ENCODE measurements around the gene RAI14.
"Not testable (repeated sequence)": the region's sequence is repeated elsewhere in the genome, so short reads cannot be mapped to it uniquely, and the experiment has no call there.

Gene RAI14

DNA sequence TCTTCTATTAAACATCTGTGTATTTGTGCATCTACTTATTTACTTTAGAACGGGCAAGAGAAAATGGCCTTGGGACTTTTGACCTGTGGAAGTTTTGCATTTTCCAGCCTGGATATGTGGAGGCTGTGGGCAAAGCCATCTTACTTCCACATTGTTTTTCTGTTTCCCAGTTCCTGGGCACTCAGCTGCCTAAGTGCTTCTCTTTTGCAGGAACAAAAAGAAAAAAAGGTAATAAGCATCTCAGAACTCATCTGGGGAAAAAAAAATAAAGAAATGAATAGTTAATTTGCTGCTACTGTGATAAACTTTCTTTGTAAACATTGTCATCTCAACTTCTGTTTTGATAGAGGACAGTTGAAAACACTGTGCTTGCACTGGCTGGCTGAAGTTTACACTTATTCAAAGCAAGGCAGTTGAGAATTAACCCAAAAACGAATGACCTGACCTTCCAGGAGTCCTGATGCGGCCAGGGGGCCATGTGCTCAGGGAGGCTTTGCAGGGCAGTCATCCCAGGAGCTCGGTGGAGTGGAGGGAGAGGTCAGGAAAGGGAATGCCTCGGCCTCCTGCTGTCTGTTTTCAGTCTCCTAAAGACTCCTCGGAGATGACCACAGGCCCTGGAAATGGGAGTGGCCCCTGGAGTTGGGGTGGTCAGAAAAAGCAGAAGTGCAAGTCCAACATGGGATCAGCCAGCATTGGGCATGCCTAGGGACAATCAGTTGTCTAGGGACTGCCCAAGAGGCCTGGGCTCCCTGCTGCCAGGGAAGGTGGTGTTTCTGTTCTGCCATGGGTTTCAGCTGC is 75.5 kb downstream of the RAI14 start:
- DNase-seq (ENCODE audit: low spot score): no peak

DNA sequence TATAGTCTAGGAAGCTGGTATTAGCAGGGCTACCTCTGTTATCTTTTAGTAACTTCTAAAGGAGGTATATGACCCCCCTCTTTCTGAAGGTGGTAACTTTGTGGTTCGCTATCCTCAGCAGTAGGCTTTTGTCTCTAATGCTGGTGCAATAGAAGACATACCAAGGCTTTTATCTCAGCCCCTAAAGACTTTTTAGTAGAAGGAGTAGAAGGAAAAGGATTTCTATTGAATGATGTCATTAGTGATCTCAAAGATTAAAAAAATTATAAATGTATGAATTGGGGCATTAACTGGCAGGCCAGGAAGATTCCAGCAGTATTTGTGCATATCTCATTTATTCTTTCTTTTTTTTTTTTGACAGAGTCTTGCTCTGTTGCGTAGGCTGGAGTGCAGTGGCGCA is 78.2 kb downstream of the RAI14 start:
- DNase-seq (ENCODE audit: low spot score): no peak

DNA sequence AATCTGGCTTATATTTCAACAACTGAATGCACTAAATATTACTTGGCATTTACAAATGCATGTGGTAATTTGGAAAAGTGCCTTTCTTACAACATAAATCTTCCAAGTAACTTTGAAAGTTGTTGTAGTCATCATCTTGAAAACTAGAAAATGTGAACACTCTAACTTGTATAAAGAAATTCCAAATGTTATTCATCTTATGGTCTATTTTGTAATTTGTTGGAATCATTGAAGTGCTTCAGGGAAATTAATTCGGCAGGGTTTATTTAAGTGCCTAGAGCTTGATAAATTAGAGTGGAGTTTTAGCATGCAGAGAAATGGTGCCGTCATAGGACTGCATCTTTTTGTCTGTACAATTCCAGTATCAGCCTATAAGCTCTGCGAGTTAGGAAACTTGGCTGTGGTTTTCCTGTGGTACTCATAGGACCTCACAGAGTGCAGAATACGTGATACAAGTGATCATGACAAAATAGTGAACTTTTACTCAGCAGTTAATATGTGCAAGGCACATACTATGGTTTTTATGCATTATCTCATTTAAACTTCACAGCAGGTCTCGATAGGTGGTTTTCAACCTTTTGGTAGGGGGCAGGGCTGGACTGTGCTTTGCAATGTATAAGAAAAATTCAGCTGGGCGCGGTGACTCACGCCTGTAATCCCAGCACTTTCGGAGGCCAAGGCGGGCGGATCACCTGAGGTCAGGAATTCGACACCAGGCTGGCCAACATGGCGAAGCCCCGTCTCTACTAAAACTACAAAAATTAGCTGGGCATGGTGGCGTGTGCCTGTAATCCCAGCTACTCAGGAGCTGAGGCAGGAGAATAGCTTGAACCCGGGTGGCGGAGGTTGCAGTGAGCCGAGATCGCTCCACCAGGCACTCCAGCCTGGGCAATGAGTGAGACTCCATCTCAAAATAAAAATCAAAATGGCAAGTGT is 79.6 kb downstream of the RAI14 start:
- DNase-seq (ENCODE audit: low spot score): no peak

DNA sequence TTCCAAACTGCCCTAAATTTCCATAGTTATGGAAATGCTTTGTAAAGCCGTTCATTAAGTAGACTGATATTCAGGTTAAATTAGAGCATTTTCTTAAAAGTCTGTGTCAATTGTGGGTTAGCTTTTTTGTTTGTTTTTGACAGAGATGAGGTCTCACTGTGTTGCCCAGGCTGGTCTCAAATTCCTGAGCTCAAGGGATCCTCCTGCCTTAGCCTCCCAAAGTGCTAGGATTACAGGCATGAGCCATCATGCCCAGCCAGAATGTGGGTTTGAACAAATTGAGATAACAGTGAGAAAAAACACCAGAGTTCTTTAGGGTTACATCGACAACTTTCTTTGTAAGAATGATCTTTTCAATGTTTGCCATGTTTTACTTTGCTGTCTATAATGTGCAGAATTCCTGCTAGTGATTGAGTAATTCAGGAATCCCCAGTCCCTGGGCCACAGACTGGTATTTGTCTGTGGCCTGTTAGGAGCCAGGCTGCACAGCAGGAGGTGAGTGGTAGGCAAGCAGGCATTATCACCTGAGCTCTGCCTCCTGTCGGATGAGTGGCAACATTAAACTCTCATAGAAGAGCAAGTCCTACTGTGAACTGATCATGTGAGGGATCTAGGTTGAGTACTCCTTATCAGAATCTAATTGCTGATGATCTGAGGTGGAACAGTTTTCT is 80.5 kb downstream of the RAI14 start:
- no peak for DNase-seq (ENCODE audit: low spot score)

DNA sequence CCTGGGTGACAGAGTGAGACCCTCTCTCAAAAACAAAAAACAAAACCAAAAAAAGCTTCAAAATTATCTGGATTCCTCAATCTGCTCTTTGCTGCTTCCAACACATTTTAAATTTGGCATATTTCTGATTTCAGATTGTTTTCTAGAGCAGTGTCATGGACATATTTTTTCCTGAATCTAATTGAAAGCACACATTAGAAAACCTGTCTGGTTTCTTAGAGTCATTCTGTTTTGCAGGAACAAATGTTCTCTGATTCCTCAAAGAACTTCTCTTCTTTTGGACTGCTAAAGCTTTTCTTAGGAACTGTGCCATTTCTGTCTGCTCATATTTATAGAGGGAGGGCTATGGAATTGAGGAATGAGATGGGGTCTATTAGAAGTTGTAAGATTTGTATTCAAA is 81.6 kb downstream of the RAI14 start:
- DNase-seq (ENCODE audit: low spot score): no peak

DNA sequence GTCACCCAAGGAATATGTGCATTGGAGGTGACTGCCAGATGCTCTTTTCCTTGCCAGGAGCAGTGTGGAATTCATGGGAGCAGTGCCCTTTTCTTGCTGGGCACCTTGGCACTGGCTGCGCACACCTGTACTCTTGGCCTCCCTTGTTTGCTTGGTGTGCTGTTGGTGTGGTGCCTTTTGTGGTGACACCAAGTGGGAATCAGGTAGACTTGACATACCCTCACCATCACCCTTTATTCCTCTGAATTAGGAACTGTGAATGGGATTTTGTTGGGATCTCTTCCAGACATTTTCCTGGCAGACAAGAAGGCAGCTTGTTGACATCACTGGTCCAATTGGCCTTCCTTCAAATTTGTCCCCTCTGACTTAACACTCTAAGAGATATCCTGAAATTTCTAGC is 82.3 kb downstream of the RAI14 start:
- DNase-seq (ENCODE audit: low spot score): no peak

DNA sequence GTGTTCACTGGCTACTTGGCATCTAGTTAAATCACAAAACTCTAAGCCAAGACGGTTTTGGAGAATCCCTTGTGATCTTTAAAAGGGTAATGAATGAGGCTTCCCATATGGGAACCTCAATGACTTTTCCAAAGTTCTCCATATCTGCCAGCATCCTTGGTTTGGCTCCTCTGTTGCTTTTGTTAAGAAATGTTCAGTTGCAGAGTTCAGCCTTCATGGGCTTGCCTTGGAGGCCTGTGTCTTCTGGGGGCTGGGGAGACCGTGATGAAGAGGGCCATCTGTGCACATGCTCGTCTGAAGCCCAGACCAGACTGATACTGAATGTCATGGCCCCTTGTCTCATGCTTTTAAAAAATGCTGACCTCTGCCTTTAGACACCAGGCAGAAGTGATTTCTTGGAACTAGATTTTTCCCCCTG is 84.3 kb downstream of the RAI14 start:
- no peak for DNase-seq (ENCODE audit: low spot score)

DNA sequence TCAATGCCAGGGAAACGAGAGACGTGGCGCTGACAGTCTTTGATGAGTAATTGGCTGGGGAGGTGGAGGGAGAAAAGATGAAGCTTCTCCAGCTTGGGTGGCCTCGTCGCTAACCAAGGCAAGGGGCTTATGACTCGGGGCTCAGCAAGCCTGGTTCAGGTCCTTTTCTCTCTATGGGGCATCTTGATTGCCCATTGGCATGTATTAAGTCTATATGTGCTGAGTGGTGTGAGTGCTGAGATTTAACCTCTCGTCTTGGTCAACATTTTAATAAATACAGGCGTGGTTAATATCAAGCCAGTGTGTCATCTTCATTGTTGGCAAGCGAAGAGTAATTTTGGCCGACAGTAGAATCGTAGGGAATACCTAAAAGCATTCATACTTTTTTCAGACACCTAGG is 85.9 kb downstream of the RAI14 start:
- no peak for DNase-seq (ENCODE audit: low spot score)

DNA sequence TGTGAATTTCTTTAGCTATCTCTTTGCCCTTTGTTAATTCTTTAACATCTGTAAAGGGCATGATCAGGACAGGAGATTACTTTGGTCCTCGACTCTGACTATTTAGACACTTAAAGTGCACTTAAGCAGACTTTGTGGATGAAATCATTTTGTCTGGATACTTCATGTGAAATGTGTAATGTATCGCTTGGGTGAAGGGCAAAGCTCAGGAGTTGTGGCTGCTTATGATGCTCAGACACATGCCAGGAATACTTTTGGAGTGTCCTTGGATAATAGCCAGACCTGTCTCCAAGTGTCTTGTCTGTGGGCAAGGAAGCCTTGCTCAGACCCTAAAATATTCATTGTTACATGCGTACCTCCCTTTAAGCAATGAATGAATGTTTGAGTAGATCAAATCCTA is 87.8 kb downstream of the RAI14 start:
- no peak for DNase-seq (ENCODE audit: low spot score)

DNA sequence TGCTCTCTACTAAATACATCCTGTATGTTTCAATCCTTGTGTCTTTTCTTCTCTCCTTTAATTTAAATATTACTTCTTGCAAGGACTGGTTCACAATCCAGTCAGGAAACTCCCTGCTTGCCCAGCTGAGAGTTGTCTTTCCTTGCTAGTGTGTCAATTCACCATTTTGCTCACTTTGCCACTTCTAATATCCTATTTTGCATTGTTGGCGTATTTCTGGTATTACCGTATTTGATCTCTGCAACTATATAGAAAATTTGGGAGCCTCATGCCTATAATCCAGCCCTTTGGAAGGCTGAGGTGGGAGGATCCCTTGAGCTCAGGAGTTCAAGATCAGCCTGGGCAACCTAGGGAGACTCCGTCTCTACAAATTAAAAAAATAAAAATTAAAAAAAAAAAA is 92.3 kb downstream of the RAI14 start:
- DNase-seq (ENCODE audit: low spot score): no peak

DNA sequence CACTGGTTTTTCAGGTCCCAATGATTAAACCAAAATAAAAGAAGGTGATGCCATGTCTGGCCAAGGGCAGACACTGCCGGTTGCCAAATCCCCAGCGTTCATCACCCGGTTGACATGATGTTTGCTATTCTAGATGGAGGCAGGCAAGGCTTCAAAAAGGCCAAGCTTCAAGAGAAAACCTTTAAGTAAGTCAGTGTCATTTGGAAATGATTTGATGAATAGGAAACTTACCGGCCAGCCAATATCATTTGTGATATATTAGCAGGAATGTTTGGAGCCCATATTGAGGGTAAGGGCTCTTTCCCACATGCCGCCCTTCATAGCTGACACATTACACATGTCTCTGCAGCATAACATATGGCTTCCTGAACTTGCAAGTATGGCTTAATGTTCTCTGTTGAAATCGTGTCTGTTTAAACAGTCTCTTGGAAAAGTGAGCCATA is 93.3 kb downstream of the RAI14 start:
- no peak for DNase-seq (ENCODE audit: low spot score)

DNA sequence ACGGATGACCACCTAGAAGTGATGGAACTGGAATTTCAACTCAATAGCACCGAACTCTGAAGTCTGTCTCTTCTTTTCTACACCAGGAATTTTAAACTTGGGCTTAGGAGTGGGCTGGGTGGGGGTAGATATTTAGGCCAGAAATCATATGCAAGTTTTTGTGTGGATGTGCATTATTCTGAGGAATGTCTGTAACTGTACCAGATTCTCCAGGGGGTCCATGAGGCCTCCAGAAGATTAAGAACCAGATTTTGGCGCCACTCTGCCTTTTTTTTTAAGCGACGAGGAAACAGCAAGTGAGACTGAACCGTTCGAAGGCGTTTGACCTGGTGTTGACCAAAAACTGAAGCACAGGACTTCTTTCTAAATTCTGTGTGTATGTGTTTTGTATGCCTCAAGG is 94.1 kb downstream of the RAI14 start:
- no peak for DNase-seq (ENCODE audit: low spot score)

DNA sequence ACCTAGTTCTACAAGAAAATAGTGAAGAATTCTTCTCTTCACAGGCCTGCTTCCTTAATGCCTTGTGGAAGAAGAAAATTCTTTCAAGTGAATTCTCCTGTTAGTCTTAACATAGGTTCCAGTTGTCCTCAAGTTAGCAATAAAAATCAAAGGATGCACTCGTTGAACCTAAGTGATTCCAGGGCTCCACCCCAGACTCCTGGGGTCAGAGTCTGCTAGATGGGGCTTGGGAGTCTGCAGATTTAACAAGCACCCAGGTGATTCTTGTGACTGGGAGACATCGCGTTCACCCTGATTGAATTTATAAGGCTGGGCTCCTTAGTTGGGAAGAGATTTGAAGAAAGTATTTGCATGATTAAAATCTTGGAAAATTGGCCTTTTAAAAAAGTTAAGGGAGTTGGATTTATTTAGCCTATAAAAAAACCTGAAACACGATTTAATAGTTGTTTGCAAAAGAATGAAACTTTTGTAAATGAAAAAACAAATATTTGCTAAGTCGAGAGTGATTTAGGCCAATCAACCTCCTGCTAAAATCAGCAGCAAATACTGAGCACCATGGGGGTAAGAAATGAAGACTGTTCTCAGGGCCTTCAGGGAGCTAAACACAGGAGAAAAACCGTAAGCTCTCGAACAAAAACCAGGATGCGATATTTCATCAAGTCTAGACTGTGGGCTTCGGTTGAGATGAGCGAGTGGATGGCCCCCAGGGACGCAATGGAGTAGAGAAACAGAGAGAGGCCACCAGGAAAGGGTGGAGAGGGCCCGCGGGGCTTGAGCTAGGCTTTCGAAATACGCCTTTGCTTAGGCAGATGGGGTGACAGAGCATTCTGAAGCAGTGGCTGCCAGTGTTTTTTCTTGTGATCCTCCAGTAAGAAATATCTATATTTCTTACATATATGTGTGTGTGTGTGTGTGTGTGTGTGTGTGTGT is 95.9 kb downstream of the RAI14 start:
- DNase-seq (ENCODE audit: low spot score): no peak

DNA sequence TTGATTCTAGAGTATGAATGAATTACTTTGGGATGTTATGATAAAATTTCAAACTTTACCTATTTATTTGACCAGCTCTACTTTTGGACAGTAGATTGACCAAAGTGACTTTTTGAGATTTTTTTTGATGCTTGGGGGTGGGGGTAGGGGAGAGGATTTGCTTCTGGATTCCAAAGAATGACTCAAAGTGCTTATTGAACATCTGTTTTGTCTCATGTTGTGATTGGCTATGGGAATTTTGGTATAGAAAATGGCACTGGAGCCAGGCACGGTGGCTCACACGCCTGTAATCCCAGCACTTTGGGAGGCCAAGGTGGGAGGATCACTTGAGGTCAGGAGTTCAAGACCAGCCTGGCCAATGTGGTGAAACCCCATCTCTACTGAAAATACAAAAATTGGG is 97.1 kb downstream of the RAI14 start:
- not testable (repeated sequence) for DNase-seq (ENCODE audit: low spot score)

DNA sequence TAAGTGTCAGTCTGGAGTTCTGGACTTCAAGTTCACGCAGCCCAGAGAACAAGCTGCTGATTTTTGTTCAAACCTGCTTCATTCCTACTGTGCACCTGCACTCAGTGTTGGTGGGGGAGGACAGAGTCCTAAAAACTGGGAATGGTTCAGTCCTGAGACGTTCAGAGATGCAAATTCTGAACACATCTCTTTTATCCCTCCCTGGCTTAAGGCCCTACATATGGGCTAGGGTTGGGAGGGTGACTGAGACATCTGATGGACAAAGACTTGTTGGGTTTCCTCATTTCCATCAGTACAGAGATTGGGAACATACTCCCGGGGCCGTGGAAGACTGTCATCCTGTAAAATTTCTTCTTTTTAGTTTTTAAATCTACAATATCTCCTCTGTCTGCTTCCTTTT is 99.8 kb downstream of the RAI14 start:
- DNase-seq (ENCODE audit: low spot score): no peak

DNA sequence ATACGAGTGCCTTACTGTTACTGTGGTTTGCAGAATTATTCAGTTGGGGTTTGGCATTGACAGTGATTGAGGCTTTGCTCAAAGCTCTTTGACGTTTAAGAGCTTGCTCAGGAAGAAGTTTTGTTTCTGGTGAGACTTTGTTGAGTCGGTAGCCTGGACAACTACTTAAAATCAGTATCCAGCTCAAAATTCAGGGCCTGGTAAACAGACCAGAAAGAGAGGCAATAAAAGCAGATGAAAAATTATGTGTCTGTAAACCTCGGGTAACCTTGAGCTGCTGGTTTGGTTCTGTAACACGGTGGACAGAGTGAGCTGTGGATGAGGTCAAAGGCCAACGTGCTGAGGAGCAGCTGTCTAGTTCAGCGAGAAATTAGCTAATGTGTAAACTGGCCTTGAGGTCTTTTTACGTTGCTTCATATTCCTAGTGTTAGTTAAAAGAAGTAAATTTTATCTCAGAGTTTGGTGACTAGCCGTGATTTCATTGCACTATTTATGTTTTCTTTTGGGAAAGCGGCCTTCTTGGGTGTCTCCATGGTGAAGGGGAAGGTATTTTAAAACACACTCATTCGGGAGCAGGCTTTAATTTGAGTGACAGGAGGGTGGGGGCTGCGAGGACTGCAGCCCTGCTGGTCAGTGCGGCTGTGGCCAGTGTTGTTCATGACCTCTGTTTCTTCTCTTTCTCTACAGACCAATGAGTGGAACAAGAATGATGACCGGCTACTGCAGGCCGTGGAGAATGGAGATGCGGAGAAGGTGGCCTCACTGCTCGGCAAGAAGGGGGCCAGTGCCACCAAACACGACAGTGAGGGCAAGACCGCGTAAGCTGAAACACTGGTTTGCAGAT is 100.9 kb downstream of the RAI14 start:
- DNase-seq (ENCODE audit: low spot score): no peak

DNA sequence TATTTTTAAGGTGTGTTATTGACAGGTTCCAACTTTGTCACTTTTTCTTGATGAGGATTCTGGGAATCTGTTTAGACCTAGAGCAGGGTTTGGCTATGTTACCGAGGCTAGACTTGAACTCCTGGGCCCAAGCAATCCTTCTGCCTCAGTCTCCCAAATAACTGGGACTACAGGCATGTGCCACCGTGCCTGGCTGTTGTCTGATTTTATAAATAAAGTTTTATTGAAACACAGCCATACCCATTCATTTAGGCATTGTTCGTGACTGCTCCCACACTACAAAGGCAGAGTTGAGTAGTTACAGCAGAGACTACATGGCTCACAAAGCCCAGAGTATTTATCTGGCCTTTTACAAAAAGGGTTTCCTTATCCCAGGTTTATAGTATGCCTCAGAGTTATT is 102.4 kb downstream of the RAI14 start:
- DNase-seq (ENCODE audit: low spot score): no peak

DNA sequence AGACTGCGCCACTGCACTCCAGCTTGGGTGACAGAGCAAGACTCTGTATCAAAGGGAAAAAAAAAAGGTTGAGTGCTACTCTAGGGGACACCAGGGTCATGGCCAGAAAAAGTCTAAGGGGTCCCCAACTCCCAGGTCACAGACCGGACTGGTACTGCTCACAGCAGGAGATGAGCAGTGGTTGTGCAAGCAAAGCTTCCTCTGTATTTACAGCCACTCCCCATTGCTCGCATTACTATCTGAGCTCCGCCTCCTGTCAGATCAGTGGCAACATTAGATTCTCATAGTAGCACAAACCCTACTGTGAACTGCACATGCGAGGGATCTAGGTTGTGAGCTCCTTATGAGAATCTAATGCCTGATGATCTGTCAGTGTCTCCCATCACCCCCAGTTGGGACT is 103.1 kb downstream of the RAI14 start:
- not testable (repeated sequence) for DNase-seq (ENCODE audit: low spot score)

DNA sequence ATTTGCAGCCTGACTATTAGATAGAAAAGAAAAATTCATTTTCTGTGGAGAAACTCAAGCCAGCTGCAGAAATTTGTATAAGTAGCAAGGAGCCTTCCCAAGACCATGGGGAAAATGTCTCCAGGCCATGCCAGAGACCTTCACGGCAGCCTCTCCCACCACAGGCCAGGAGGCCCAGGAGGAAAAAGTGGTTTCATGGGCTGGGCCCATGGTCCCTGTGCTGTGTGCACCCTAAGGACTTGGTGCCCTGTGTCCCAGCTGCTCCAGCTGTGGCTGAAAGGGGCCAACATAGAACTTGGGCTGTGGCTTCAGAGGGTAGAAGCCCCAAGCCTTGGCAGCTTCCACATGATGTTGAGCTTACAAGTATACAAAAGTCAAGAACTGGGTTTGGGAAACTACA is 109.5 kb downstream of the RAI14 start:
- DNase-seq (ENCODE audit: low spot score): no peak

DNA sequence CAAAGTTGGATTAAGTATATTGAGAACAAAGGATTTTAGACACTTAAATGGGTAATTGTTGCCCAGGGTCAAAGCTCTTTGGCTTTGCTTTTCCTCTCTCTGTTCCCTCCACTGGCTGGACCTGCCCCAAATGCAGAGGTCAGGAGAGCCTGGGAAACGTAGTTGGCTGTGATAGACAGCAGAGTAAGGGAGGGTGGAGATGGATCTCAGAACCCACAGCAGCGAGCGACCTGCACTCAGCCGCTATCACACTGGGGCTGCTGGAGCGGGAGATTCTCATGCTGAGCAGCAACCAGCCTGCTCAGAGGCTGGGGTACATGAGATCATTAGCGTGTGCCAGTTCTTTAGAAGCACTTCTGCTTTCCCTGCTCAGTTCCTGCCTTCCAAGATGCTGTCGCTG is 111.1 kb downstream of the RAI14 start:
- DNase-seq (ENCODE audit: low spot score): no peak

DNA sequence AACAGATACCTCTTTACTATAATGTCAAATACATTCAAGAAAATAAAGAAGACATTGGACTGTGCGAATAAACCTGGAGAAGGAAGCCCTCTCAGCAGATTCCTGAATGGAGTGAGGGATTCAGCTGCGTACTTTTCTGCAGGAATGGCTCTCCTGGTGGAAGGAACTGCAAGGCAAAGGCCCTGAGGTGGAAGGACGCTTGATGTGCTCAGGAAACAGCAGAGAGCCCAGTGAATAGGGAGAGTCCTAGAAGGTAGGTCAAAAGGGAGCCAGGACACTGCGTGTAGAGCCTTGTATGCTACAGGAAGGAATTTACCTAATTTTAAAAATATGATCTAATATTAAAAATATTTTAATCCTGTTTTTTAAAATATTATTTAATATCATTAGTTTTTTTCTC is 114.4 kb downstream of the RAI14 start:
- DNase-seq (ENCODE audit: low spot score): no peak
